ENCODE measurements around the gene TNNT3.

The TNNT3 gene

GRCh38 chr11:1925373-1926155, 6.1 kb downstream of the TNNT3 start:
- Histone ChIP-seq H3K4me3 (ENCODE audit: low read length) (no peak overlapping the region), H3K9me3 (ENCODE audit: low read length) (no peaks in the 10 kb centered on the region), H3K27me3 (ENCODE audit: insufficient read depth, low read length) (peaks cover 2% of the 10 kb centered on the region), H2AFZ (ENCODE audit: low read depth, low read length) (no peak overlapping the region), H3K4me1 (ENCODE audit: insufficient read depth, low read length) (peaks cover 9% of the 10 kb centered on the region), H3K36me3 (ENCODE audit: insufficient read depth, low read length) (no peaks in the 10 kb centered on the region)

GRCh38 chr11:1926156-1927025, 6.9 kb downstream of the TNNT3 start:
- peaks cover 2% of the 10 kb centered on the region for H3K27me3 ChIP-seq (ENCODE audit: insufficient read depth, low read length)
- H3K4me3 ChIP-seq (ENCODE audit: low read length): no peak overlapping the region
- H3K36me3 ChIP-seq (ENCODE audit: insufficient read depth, low read length): no peaks in the 10 kb centered on the region
- H3K9me3 ChIP-seq (ENCODE audit: low read length): no peaks in the 10 kb centered on the region
- peaks cover 9% of the 10 kb centered on the region for H3K4me1 ChIP-seq (ENCODE audit: insufficient read depth, low read length)
- no peak overlapping the region for H2AFZ ChIP-seq (ENCODE audit: low read depth, low read length)

- H3K4me3 ChIP-seq (ENCODE audit: low read length): no peak overlapping the region
- H2AFZ ChIP-seq (ENCODE audit: low read depth, low read length): no peak overlapping the region
- H3K36me3 ChIP-seq (ENCODE audit: insufficient read depth, low read length): no peaks in the 10 kb centered on the region
- H3K27me3 ChIP-seq (ENCODE audit: insufficient read depth, low read length): peaks cover 2% of the 10 kb centered on the region
- H3K9me3 ChIP-seq (ENCODE audit: low read length): no peaks in the 10 kb centered on the region
- peaks cover 14% of the 10 kb centered on the region for H3K4me1 ChIP-seq (ENCODE audit: insufficient read depth, low read length)
Observed at GRCh38 chr11:1927026-1927847, 7.7 kb downstream of the TNNT3 start.

GRCh38 chr11:1927848-1928469, 8.5 kb downstream of the TNNT3 start:
- Histone ChIP-seq H3K27me3 (ENCODE audit: insufficient read depth, low read length) (no peaks in the 10 kb centered on the region), H2AFZ (ENCODE audit: low read depth, low read length) (no peak overlapping the region), H3K4me1 (ENCODE audit: insufficient read depth, low read length) (peaks cover 14% of the 10 kb centered on the region), H3K9me3 (ENCODE audit: low read length) (no peaks in the 10 kb centered on the region), H3K4me3 (ENCODE audit: low read length) (no peak overlapping the region), H3K36me3 (ENCODE audit: insufficient read depth, low read length) (no peaks in the 10 kb centered on the region)

GRCh38 chr11:1928470-1928890, 9.0 kb downstream of the TNNT3 start:
- Histone ChIP-seq H3K9me3 (ENCODE audit: low read length) (no peaks in the 10 kb centered on the region), H2AFZ (ENCODE audit: low read depth, low read length) (no peak overlapping the region), H3K27me3 (ENCODE audit: insufficient read depth, low read length) (no peaks in the 10 kb centered on the region), H3K4me1 (ENCODE audit: insufficient read depth, low read length) (peaks cover 14% of the 10 kb centered on the region), H3K4me3 (ENCODE audit: low read length) (no peak overlapping the region), H3K36me3 (ENCODE audit: insufficient read depth, low read length) (no peaks in the 10 kb centered on the region)

GRCh38 chr11:1928891-1929541, 9.5 kb downstream of the TNNT3 start:
- Histone ChIP-seq H2AFZ (ENCODE audit: low read depth, low read length) (no peak overlapping the region), H3K4me3 (ENCODE audit: low read length) (no peak overlapping the region), H3K4me1 (ENCODE audit: insufficient read depth, low read length) (peaks cover 14% of the 10 kb centered on the region), H3K36me3 (ENCODE audit: insufficient read depth, low read length) (no peaks in the 10 kb centered on the region), H3K27me3 (ENCODE audit: insufficient read depth, low read length) (no peaks in the 10 kb centered on the region), H3K9me3 (ENCODE audit: low read length) (no peaks in the 10 kb centered on the region)

GRCh38 chr11:1929621-1930461, 10.3 kb downstream of the TNNT3 start:
- no peak overlapping the region for H2AFZ ChIP-seq (ENCODE audit: low read depth, low read length)
- H3K4me3 ChIP-seq (ENCODE audit: low read length): no peak overlapping the region
- H3K9me3 ChIP-seq (ENCODE audit: low read length): no peaks in the 10 kb centered on the region
- H3K27me3 ChIP-seq (ENCODE audit: insufficient read depth, low read length): no peaks in the 10 kb centered on the region
- peaks cover 14% of the 10 kb centered on the region for H3K4me1 ChIP-seq (ENCODE audit: insufficient read depth, low read length)
- no peaks in the 10 kb centered on the region for H3K36me3 ChIP-seq (ENCODE audit: insufficient read depth, low read length)

GRCh38 chr11:1930462-1930830, 10.9 kb downstream of the TNNT3 start:
- Histone ChIP-seq H3K27me3 (ENCODE audit: insufficient read depth, low read length) (no peaks in the 10 kb centered on the region), H3K4me3 (ENCODE audit: low read length) (no peak overlapping the region), H3K9me3 (ENCODE audit: low read length) (no peaks in the 10 kb centered on the region), H2AFZ (ENCODE audit: low read depth, low read length) (no peak overlapping the region), H3K4me1 (ENCODE audit: insufficient read depth, low read length) (peaks cover 14% of the 10 kb centered on the region), H3K36me3 (ENCODE audit: insufficient read depth, low read length) (no peaks in the 10 kb centered on the region)

- no peak overlapping the region for H3K4me3 ChIP-seq (ENCODE audit: low read length)
- no peaks in the 10 kb centered on the region for H3K9me3 ChIP-seq (ENCODE audit: low read length)
- no peak overlapping the region for H2AFZ ChIP-seq (ENCODE audit: low read depth, low read length)
- H3K36me3 ChIP-seq (ENCODE audit: insufficient read depth, low read length): no peaks in the 10 kb centered on the region
- peaks cover 14% of the 10 kb centered on the region for H3K4me1 ChIP-seq (ENCODE audit: insufficient read depth, low read length)
- H3K27me3 ChIP-seq (ENCODE audit: insufficient read depth, low read length): no peaks in the 10 kb centered on the region
Observed at GRCh38 chr11:1931341-1932104, 12.0 kb downstream of the TNNT3 start.

- peaks cover 11% of the 10 kb centered on the region for H3K4me1 ChIP-seq (ENCODE audit: insufficient read depth, low read length)
- H3K9me3 ChIP-seq (ENCODE audit: low read length): no peaks in the 10 kb centered on the region
- no peak overlapping the region for H3K4me3 ChIP-seq (ENCODE audit: low read length)
- H3K36me3 ChIP-seq (ENCODE audit: insufficient read depth, low read length): no peaks in the 10 kb centered on the region
- H2AFZ ChIP-seq (ENCODE audit: low read depth, low read length): no peak overlapping the region
- no peaks in the 10 kb centered on the region for H3K27me3 ChIP-seq (ENCODE audit: insufficient read depth, low read length)
Observed at GRCh38 chr11:1932105-1932480, 12.6 kb downstream of the TNNT3 start.

GRCh38 chr11:1932681-1933080, 13.2 kb downstream of the TNNT3 start:
- Histone ChIP-seq H3K9me3 (ENCODE audit: low read length) (no peaks in the 10 kb centered on the region), H3K4me3 (ENCODE audit: low read length) (no peak overlapping the region), H3K27me3 (ENCODE audit: insufficient read depth, low read length) (no peaks in the 10 kb centered on the region), H3K36me3 (ENCODE audit: insufficient read depth, low read length) (no peaks in the 10 kb centered on the region), H2AFZ (ENCODE audit: low read depth, low read length) (no peak overlapping the region), H3K4me1 (ENCODE audit: insufficient read depth, low read length) (peaks cover 7% of the 10 kb centered on the region)
